K562 (cell line): Measurements from ENCODE around the gene CREB3L1. TPM values are rescaled to one million over a fixed set of nuclear protein-coding genes. Genes with fewer than 3 reads are reported as not detected.

ENCODE experiments used
- ARID3A ChIP-seq: IDR thresholded peaks from 2 replicates; pipeline ENCODE4 v1.6.1; 2012; ENCODE audit warnings: low read depth, low read length, improper control_type of control experiment, borderline replicate concordance
- CHD4 ChIP-seq: fragments of 200-600 bp; sonication (generic); IDR thresholded peaks from 3 replicates; pipeline ENCODE4 v1.6.1; 2012; ENCODE audit warnings: low read depth, mild to moderate bottlenecking, mixed read lengths, low read length, inconsistent platforms; ENCODE audit not compliant: insufficient read depth, insufficient replicate concordance, poor library complexity, severe bottlenecking
- DACH1 ChIP-seq: fragments of 450-650 bp; IDR thresholded peaks from 2 replicates; pipeline ENCODE4 v1.6.1; 2018; ENCODE audit not compliant: partially characterized antibody
- ELK1 ChIP-seq: sonication (generic); formaldehyde crosslinking; IDR thresholded peaks from 2 replicates; pipeline ENCODE4 v1.8.1; 2022; ENCODE audit warnings: missing genetic modification reagents
- EP300 ChIP-seq: IDR thresholded peaks from 2 replicates; pipeline ENCODE4 v1.6.1; 2012; ENCODE audit warnings: low read length, improper control_type of control experiment
- FOXA1 ChIP-seq: fragments of 450-650 bp; IDR thresholded peaks from 2 replicates; pipeline ENCODE4 v1.6.1; 2016; ENCODE audit warnings: mild to moderate bottlenecking, borderline replicate concordance
- FUS ChIP-seq: fragments of 200-400 bp; formaldehyde crosslinking; optimal IDR thresholded peaks from 2 replicates; pipeline ENCODE3; 2017; ENCODE audit warnings: low read depth, low read length
- MCM2 ChIP-seq: fragments of 450-650 bp; IDR thresholded peaks from 2 replicates; pipeline ENCODE4 v1.6.1; 2017; ENCODE audit warnings: low read depth, mild to moderate bottlenecking
- NEUROD1 ChIP-seq: fragments of 150-350 bp; IDR thresholded peaks from 2 replicates; pipeline ENCODE4 v1.6.1; 2014; ENCODE audit warnings: borderline replicate concordance, low read length, low read depth; ENCODE audit not compliant: partially characterized antibody
- NFXL1 ChIP-seq: fragments of 450-650 bp; formaldehyde crosslinking; IDR thresholded peaks from 2 replicates; pipeline ENCODE4 v1.4.0; 2021; ENCODE audit warnings: mild to moderate bottlenecking
- NRF1 ChIP-seq, 2 experiments: fragments of 450-650 bp; IDR thresholded peaks in 1 of 2; conservative IDR thresholded peaks in 1 of 2; 2 replicates each; pipeline ENCODE4 v1.6.1; 2014; ENCODE audit warnings: mild to moderate bottlenecking in 2 of 2
- OTX1 ChIP-seq: fragments of 450-650 bp; formaldehyde crosslinking; IDR thresholded peaks from 2 replicates; pipeline ENCODE4 v1.4.0; 2022; ENCODE audit warnings: mild to moderate bottlenecking
- SNRNP70 ChIP-seq: fragments of 200-400 bp; formaldehyde crosslinking; optimal IDR thresholded peaks from 2 replicates; pipeline ENCODE3; 2017; ENCODE audit warnings: low read depth, low read length
- SRSF1 ChIP-seq: fragments of 200-400 bp; formaldehyde crosslinking; IDR thresholded peaks from 2 replicates; pipeline ENCODE4 v1.6.1; 2017; ENCODE audit warnings: mild to moderate bottlenecking, low read depth, low read length, moderate library complexity
- ZBTB26 ChIP-seq: fragments of 450-650 bp; formaldehyde crosslinking; IDR thresholded peaks from 2 replicates; pipeline ENCODE4 v1.4.0; 2022; ENCODE audit warnings: missing genetic modification characterization
- ZFP1 ChIP-seq: fragments of 450-650 bp; formaldehyde crosslinking; IDR thresholded peaks from 2 replicates; pipeline ENCODE4 v1.4.0; 2020; ENCODE audit warnings: mild to moderate bottlenecking, mixed read lengths
- ZNF324 ChIP-seq: fragments of 250-450 bp; sonication (Bioruptor Pico); IDR thresholded peaks from 2 replicates; pipeline ENCODE4 v1.4.0; 2020; ENCODE audit warnings: mild to moderate bottlenecking
- ZNF445 ChIP-seq: fragments of 250-450 bp; sonication (Bioruptor Pico); IDR thresholded peaks from 2 replicates; pipeline ENCODE4 v1.4.0; 2020; ENCODE audit warnings: low read depth, mild to moderate bottlenecking, moderate library complexity
- ZNF778 ChIP-seq: fragments of 450-650 bp; formaldehyde crosslinking; IDR thresholded peaks from 2 replicates; pipeline ENCODE4 v1.4.0; 2020; ENCODE audit warnings: mild to moderate bottlenecking, moderate library complexity
- ZZZ3 ChIP-seq: fragments of 450-650 bp; IDR thresholded peaks from 2 replicates; pipeline ENCODE4 v1.6.1; 2016; ENCODE audit warnings: antibody characterized with exemption, mild to moderate bottlenecking, moderate library complexity
- polyA plus RNA-seq, 8 experiments: library from polyadenylated mRNA; depleted of rRNA in 4 of 8; stranded (reverse) in 5 of 8; unstranded in 3 of 8; fragments of >200 nt; fragmentation: Nextera tagmentation in 2 of 8; fragmentation: Illumina TruSeq in 1 of 8; extraction: Ambion mirVana in 2 of 8; extraction: Trizol in 1 of 8; gene quantifications; 2 replicates each; pipeline versions ENCODE4 v1.2.1 to v1.2.3, GENCODE V29; 2011 to 2014; ENCODE audit warnings: inconsistent platforms in 1 of 8, missing spikeins in 1 of 8
- total RNA-seq, 7 experiments: library from RNA; depleted of rRNA in 6 of 7; stranded (reverse); fragments of >200 nt in 6 of 7; fragmentation: Illumina TruSeq in 2 of 7; extraction: Trizol in 2 of 7; gene quantifications; 2 replicates each; pipeline versions ENCODE4 v1.2.1 to v1.2.3, GENCODE V29; 2011 to 2021; ENCODE audit warnings: low replicate concordance in 1 of 7
- TF ChIP-seq, protein P1 (sequence below): fragments of 250-450 bp; sonication (Bioruptor Pico); IDR thresholded peaks from 2 replicates; pipeline ENCODE4 v1.4.0; 2020; ENCODE audit warnings: mild to moderate bottlenecking, moderate library complexity
- TF ChIP-seq, protein P2 (sequence below): sonication (generic); formaldehyde crosslinking; IDR thresholded peaks from 2 replicates; pipeline ENCODE4 v1.5.0; 2020; ENCODE audit warnings: missing genetic modification reagents

CREB3L1 gene
- total and polyA plus RNA-seq, 9 of the 15 experiments (the other 6 are each of a cell fraction or from before 2014, with no cell fraction given): 1.2 to 27.6 (median 3.7) TPM

DNA sequence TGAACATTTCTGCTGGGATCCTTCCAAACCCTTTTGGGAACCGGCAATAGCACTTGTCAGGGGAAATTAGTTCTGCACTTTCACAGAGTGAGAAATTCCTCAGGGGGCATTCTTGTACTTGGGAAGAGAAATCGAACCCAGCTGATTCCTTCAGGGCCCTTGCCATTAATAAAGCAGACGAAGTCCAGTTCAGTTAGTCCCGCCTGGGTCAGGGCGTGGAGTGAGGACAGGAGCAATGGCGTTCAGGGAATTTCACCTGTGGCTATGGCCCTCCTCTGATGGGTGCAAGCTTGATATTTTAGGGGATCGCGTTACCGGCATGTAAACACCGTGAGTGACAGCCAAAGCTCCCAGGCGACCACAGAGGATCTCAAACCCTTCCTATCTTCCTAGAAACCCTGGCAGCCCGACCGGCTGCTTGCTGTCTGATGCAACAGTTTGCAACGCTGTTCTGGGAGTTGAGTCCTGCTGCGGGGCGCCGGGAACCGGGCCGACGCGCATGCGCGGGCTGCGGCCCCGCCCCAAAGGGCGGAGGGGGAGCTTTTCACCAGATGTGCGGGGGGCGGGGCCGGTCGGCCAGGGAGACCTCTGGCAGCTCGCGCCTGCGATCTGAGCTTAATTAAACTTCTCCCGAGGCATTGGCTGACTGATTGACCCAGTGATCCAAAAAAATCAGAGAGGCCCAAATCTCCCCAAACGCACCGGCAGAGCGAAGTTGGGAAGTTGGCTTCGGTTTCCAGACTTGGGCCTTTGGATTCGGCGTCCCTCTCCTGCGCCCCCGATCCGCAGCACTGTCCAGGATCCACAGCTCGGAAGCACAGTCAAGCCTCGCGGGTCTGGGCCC, 34.3 kb upstream of the CREB3L1 start (continued):
- TF ChIP-seq MCM2 (no peak), SNRNP70 (no peak), NRF1 (conservative IDR thresholded peaks at IDR 0.05 in 1 of 2, IDR thresholded peaks at IDR 0.05 in 1 of 2) (peak; percentile 100), DACH1 (peak; percentile 91), ZBTB26 (CRISPR knock-in tag) (0 out of 2 replicates have a peak, but pooled peaks have one; percentile 12), ZNF445 (CRISPR knock-in tag) (no peak), ZNF324 (CRISPR knock-in tag) (peak; percentile 6; the same call in 1 of the 2 replicates), ELK1 (CRISPR knock-in tag) (no peak), OTX1 (CRISPR knock-in tag) (no peak), ZNF778 (no peak), FUS (no peak), SRSF1 (no peak), ZZZ3 (no peak), EP300 (peak; percentile 99), NEUROD1 (peak; percentile 72), ZFP1 (CRISPR knock-in tag) (no peak), NFXL1 (CRISPR knock-in tag) (0 out of 2 replicates have a peak, but pooled peaks have one; percentile 51), FOXA1 (no peak), ARID3A (no peak; the same call in 1 of the 2 replicates), CHD4 (no peak)
- TF ChIP-seq, protein P1, sequence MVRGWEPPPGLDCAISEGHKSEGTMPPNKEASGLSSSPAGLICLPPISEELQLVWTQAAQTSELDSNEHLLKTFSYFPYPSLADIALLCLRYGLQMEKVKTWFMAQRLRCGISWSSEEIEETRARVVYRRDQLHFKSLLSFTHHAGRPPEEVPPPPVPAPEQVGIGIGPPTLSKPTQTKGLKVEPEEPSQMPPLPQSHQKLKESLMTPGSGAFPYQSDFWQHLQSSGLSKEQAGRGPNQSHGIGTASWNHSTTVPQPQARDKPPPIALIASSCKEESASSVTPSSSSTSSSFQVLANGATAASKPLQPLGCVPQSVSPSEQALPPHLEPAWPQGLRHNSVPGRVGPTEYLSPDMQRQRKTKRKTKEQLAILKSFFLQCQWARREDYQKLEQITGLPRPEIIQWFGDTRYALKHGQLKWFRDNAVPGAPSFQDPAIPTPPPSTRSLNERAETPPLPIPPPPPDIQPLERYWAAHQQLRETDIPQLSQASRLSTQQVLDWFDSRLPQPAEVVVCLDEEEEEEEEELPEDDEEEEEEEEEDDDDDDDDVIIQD (CRISPR knock-in tag): no peak
- TF ChIP-seq, protein P2, sequence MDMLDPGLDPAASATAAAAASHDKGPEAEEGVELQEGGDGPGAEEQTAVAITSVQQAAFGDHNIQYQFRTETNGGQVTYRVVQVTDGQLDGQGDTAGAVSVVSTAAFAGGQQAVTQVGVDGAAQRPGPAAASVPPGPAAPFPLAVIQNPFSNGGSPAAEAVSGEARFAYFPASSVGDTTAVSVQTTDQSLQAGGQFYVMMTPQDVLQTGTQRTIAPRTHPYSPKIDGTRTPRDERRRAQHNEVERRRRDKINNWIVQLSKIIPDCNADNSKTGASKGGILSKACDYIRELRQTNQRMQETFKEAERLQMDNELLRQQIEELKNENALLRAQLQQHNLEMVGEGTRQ (CRISPR knock-in tag): no peak
